Caco-2 (cell line): Measurements from ENCODE around the gene TPRA1. TPM values are rescaled to one million over a fixed set of nuclear protein-coding genes. Genes with fewer than 3 reads are reported as not detected.

Experiments used
- BruUV-seq: library from RNA; stranded (reverse); fragments of 400-500 nt; replicated peaks from 2 replicates; lab custom pipeline; 2021; lab: Mats Ljungman, UMichigan
- CTCF ChIA-PET: fragments of 300-600 bp; sonication (Branson Sonifier 250); formaldehyde crosslinking; loops from one replicate; lab custom pipeline; 2022; ENCODE audit warnings: antibody characterized with exemption; lab: Charles Lee
- POLR2A ChIA-PET: fragments of 300-600 bp; sonication (Branson Sonifier 250); formaldehyde crosslinking; loops from one replicate; lab custom pipeline; 2022; ENCODE audit warnings: antibody characterized with exemption; lab: Charles Lee
- DNase-seq, 2 experiments: peaks; one replicate each; pipeline versions ENCODE4 v3.0.0 to v3.0.0-alpha.2; 2020 to 2022
- H3K27me3 ChIP-seq: replicated peaks from 2 replicates; pipeline ENCODE4 v1.6.0; 2011; ENCODE audit warnings: low read length; ENCODE audit not compliant: control insufficient read depth, insufficient read depth
- H3K36me3 ChIP-seq: 2 replicates; pipeline ENCODE4 v1.5.1; 2011; ENCODE audit warnings: low read length; ENCODE audit not compliant: control insufficient read depth, insufficient read depth
- H3K4me1 ChIP-seq: fragments of 250-450 bp; sonication (Bioruptor Pico); 2 replicates; pipeline ENCODE4 v1.5.1; 2020; ENCODE audit warnings: mild to moderate bottlenecking
- H3K4me3 ChIP-seq: 2 replicates; pipeline ENCODE4 v1.5.1; 2011; ENCODE audit warnings: low read depth, mild to moderate bottlenecking, control low read depth, low read length
- H3K9me3 ChIP-seq: fragments of 250-450 bp; sonication (Bioruptor Pico); 2 replicates; pipeline ENCODE4 v1.5.1; 2020; ENCODE audit warnings: mild to moderate bottlenecking, moderate library complexity
- H3K27ac Mint-ChIP-seq: one replicate; pipeline ENCODE4 v1.8.0; 2022; ENCODE audit warnings: mixed read lengths; ENCODE audit not compliant: unreplicated experiment
- H3K27me3 Mint-ChIP-seq: one replicate; pipeline ENCODE4 v1.8.0; 2022; ENCODE audit warnings: mixed read lengths; ENCODE audit not compliant: insufficient read depth, unreplicated experiment
- H3K36me3 Mint-ChIP-seq: one replicate; pipeline ENCODE4 v1.8.0; 2022; ENCODE audit warnings: mild to moderate bottlenecking, mixed read lengths; ENCODE audit not compliant: insufficient read depth, unreplicated experiment
- H3K4me1 Mint-ChIP-seq: one replicate; pipeline ENCODE4 v1.8.0; 2022; ENCODE audit warnings: low read depth, mixed read lengths; ENCODE audit not compliant: unreplicated experiment
- H3K4me3 Mint-ChIP-seq: one replicate; pipeline ENCODE4 v1.8.0; 2022; ENCODE audit warnings: mild to moderate bottlenecking, moderate library complexity, mixed read lengths; ENCODE audit not compliant: unreplicated experiment
- H3K9me3 Mint-ChIP-seq: one replicate; pipeline ENCODE4 v1.8.0; 2022; ENCODE audit warnings: mixed read lengths; ENCODE audit not compliant: unreplicated experiment
- intact Hi-C: fragments of 100-400 bp; cut with micrococcal nuclease; formaldehyde crosslinking; loops from one replicate; pipeline ENCODE4 v1.10.0; 2022; ENCODE audit not compliant: unreplicated experiment
- total RNA-seq: library from RNA; stranded (reverse); gene quantifications from 2 replicates; pipeline ENCODE4 v1.2.3, GENCODE V29; 2022
- TF ChIP-seq, protein P1 (sequence below), 2 experiments: fragments of 200-600 bp in 1 of 2; IDR thresholded peaks; 1 replicate in 1 of 2; 2 replicates in 1 of 2; pipeline versions ENCODE4 v1.5.1 to v1.8.0; 2011 to 2022; ENCODE audit warnings: antibody characterized with exemption in 1 of 2, control low read depth in 1 of 2, inconsistent platforms in 1 of 2, low read depth in 1 of 2, low read length in 1 of 2, mild to moderate bottlenecking in 1 of 2, moderate library complexity in 1 of 2; ENCODE audit not compliant: insufficient read depth in 1 of 2, severe bottlenecking in 1 of 2, unreplicated experiment in 1 of 2

TPRA1 gene
- total RNA-seq, 1 experiment from 2014 or later, result 34.5 TPM

DNA sequence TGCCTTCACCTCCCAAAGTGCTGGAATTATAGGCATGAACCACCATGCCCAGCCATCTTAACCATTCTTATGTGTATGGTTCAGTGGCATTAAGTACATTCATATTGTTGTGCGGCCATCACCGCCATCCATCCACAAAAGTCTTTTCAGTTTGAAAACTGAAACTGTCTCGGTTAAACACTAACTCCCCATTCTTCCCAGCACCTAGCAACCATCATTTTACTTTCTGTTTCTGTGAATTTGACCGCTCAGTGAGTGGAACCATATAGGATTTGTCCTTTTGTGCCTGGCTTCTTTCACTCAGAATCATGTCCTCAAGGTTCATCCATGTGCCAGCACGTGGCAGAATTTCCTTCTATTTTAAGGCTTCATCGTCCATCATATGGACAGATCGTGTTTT, 13.5 kb upstream of the TPRA1 start:
- Mint-ChIP-seq H3K36me3 (peaks cover 87% of the 10 kb centered on the region), H3K9me3 (no peaks in the 10 kb centered on the region), H3K27me3 (no peaks in the 10 kb centered on the region), H3K27ac (no peak overlapping the region), H3K4me1 (no peaks in the 10 kb centered on the region), H3K4me3 (no peak overlapping the region)
- ChIA-PET CTCF (no interaction called here), POLR2A (no interaction called here)
- intact Hi-C loops, result no loop called here
- BruUV-seq, result no TSS peak
- H3K27me3 ChIP-seq, result no peaks in the 10 kb centered on the region
- H3K4me3 ChIP-seq, result no peak overlapping the region
- TF ChIP-seq, protein P1, sequence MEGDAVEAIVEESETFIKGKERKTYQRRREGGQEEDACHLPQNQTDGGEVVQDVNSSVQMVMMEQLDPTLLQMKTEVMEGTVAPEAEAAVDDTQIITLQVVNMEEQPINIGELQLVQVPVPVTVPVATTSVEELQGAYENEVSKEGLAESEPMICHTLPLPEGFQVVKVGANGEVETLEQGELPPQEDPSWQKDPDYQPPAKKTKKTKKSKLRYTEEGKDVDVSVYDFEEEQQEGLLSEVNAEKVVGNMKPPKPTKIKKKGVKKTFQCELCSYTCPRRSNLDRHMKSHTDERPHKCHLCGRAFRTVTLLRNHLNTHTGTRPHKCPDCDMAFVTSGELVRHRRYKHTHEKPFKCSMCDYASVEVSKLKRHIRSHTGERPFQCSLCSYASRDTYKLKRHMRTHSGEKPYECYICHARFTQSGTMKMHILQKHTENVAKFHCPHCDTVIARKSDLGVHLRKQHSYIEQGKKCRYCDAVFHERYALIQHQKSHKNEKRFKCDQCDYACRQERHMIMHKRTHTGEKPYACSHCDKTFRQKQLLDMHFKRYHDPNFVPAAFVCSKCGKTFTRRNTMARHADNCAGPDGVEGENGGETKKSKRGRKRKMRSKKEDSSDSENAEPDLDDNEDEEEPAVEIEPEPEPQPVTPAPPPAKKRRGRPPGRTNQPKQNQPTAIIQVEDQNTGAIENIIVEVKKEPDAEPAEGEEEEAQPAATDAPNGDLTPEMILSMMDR (IDR thresholded peaks at IDR 0.05; ENCODE audit: insufficient read depth in 1 of 2, low read depth in 1 of 2, low read length in 1 of 2, severe bottlenecking in 1 of 2, unreplicated experiment in 1 of 2), result no peak
- peaks cover 2% of the 10 kb centered on the region; the same call in 1 of the 2 replicates for H3K36me3 ChIP-seq
- no peak for DNase-seq
- H3K9me3 ChIP-seq, result no peaks in the 10 kb centered on the region
- no peaks in the 10 kb centered on the region for H3K4me1 ChIP-seq

- no peaks in the 10 kb centered on the region for H3K36me3 ChIP-seq
- DNase-seq, result no peak
- ChIA-PET CTCF (no interaction called here), POLR2A (no interaction called here)
- H3K9me3 ChIP-seq, result no peaks in the 10 kb centered on the region
- H3K27me3 ChIP-seq, result no peaks in the 10 kb centered on the region
- H3K4me3 Mint-ChIP-seq, result no peak overlapping the region
- no peak overlapping the region for H3K4me3 ChIP-seq
- TF ChIP-seq, protein P1 (IDR thresholded peaks at IDR 0.05; ENCODE audit: insufficient read depth in 1 of 2, low read depth in 1 of 2, low read length in 1 of 2, severe bottlenecking in 1 of 2, unreplicated experiment in 1 of 2), result no peak
- H3K4me1 Mint-ChIP-seq, result peaks cover 14% of the 10 kb centered on the region
- intact Hi-C loops, result no loop called here
- no peak overlapping the region for H3K27ac Mint-ChIP-seq
- no peaks in the 10 kb centered on the region for H3K27me3 Mint-ChIP-seq
- H3K9me3 Mint-ChIP-seq, result no peaks in the 10 kb centered on the region
- H3K4me1 ChIP-seq, result no peaks in the 10 kb centered on the region
- peaks cover 77% of the 10 kb centered on the region for H3K36me3 Mint-ChIP-seq
- no TSS peak for BruUV-seq
Observed at GRCh38 chr3:127600749-127601456, 10.4 kb upstream of the TPRA1 start.

GRCh38 chr3:127598841-127599570, 8.5 kb upstream of the TPRA1 start:
- no TSS peak for BruUV-seq
- POLR2A ChIA-PET, result interaction anchor here (1.5 kb wide), 1 partner anchor 10 kb away, joined by 6 read pairs; no protein-coding TSS in a partner anchor
- H3K9me3 Mint-ChIP-seq, result no peaks in the 10 kb centered on the region
- H3K36me3 Mint-ChIP-seq, result peaks cover 65% of the 10 kb centered on the region
- peak overlapping the region; percentile 93 for H3K27ac Mint-ChIP-seq
- peak overlapping the region; percentile 79 for H3K4me3 Mint-ChIP-seq
- TF ChIP-seq, protein P1 (IDR thresholded peaks at IDR 0.05; ENCODE audit: insufficient read depth in 1 of 2, low read depth in 1 of 2, low read length in 1 of 2, severe bottlenecking in 1 of 2, unreplicated experiment in 1 of 2), result no peak
- peaks cover 22% of the 10 kb centered on the region for H3K4me1 Mint-ChIP-seq
- Histone ChIP-seq H3K4me1 (no peaks in the 10 kb centered on the region), H3K36me3 (no peaks in the 10 kb centered on the region), H3K9me3 (no peaks in the 10 kb centered on the region), H3K4me3 (peak overlapping the region; percentile 47), H3K27me3 (no peaks in the 10 kb centered on the region)
- H3K27me3 Mint-ChIP-seq, result no peaks in the 10 kb centered on the region
- no peak for DNase-seq
- intact Hi-C loops, result loop anchor here (10.0 kb wide), 1 partner anchor 76 kb away; the partner anchor contains the start of gene ABTB1
- CTCF ChIA-PET, result interaction anchor here (0.7 to 2.5 kb wide), 2 partner anchors 24 to 36 kb away, joined by 6 to 28 read pairs; no protein-coding TSS in a partner anchor
